HG03196 (cell line): ENCODE measurements around the gene CTPS1.

ENCODE experiments used
- ATAC-seq: cut with Tn5 transposase; IDR thresholded peaks from one replicate; pipeline ENCODE4 v1.9.1; 2021; ENCODE audit not compliant: unreplicated experiment

The CTPS1 gene

DNA sequence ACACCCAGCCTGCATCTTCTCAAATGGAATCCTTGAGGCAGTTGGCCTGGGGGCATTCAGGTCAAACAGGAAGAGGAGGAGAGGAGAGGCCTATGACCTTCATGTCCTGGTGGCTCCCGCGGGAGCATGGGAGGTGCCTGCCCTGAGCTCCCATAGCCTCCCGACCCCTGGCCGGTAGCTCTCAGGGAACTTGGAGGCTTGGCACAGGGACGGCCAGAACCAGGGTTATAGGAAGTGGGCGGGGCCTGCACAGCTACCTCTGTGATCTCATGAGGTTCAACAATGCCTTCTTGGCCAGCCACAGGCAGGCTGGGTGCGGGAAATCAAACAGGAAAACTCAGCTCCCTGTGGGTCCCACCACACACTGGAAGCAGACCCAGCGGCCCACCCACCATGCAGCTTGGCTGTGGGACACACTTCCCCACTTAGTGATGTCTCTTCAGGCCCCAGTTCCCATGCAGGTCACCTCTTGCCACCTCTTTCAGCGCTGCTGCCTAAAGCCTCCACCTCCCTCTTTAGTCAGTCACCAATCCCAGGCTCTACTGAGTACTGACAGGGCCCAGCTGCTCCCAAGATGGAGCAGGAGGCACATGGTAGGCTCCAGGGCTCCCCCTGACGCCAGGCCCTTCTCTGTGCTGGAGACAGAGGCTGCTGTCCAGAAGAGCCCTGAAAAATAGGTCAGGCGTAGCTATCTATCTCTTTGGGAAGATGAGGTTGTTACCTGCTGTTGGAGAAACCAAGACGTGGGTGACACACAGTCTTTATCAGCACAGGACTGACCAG, 42.2 kb downstream of the CTPS1 start, which contains the start of gene SLFNL1:
SLFNL1 (minus strand) TSS at position 200 of the 783 bp plus-strand sequence. CDS start 1,065 bp downstream, outside the sequence.
- no peak for ATAC-seq

DNA sequence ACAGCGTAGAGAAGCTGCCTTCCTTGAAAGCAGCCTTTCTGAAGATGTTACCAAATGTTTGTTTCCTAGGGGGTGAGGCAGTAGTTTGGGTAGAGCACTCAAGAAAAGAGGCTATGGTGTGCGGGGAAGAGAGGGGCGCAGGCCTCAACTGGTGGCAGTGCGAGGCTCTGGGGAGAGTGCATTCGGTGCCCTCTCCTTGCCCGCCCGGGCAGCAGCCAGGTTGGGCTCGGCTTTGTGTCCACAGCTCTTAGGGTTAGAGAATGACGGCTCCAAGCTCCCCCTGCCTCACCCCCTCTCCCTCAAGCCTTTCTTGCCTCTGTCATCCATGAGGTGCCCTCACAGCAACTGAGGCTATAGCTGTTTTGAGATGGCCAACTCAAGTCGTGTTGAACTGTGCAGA, 42.9 kb downstream of the CTPS1 start:
- no peak for ATAC-seq

DNA sequence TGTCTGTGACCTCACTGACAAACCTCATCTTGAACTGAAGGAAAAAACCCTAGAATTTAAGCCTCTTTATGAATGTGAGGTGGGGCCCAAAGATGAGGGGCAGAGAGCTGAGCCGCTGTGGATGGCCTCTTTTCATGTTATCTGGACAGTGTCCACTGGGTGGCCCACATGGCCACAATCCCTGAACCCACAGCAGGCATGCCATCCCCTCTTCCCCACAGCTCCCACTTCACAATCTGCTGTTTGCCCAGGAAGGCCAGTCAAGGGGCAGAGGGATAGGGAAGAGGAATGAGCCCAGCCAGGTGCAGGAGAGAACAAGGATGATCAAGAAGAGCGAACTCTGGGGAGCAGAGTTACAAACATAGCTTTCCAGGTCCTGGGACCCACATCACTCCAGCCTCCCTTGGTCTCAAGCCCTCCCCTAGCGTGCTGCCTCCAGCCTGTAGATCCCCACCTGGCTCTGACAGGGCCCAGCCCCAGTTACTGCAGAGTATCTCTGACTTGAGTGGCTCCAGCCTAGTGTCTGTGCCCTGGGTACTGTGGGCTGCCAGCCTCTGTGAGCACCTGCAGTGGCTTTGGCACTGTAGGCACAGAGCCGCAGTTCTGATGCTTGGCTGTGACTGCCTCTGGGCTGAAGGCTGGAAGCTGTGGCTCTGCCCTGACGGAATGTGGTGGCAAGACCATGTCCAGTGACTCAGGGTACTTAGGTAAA, 43.9 kb downstream of the CTPS1 start:
- no peak for ATAC-seq

DNA sequence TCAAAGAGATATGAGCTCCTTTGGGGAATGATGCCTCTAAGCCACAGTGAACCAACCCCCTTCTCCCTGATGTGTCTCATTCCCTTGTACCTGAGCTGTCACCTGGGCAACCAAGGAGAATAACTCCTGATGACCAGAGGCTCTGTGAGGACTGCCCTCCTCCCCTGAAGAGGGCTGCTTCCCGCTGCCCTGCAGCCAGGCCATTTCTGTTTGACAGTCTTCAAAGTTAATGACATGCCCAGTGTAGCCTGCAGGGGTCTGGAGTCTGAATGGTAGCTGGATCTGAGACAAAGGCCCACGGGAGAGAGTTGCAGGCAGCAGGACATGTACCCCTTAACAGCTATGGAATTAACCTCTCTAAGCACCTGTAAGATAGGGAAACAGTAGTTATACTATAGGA, 45.5 kb downstream of the CTPS1 start:
- no peak for ATAC-seq

DNA sequence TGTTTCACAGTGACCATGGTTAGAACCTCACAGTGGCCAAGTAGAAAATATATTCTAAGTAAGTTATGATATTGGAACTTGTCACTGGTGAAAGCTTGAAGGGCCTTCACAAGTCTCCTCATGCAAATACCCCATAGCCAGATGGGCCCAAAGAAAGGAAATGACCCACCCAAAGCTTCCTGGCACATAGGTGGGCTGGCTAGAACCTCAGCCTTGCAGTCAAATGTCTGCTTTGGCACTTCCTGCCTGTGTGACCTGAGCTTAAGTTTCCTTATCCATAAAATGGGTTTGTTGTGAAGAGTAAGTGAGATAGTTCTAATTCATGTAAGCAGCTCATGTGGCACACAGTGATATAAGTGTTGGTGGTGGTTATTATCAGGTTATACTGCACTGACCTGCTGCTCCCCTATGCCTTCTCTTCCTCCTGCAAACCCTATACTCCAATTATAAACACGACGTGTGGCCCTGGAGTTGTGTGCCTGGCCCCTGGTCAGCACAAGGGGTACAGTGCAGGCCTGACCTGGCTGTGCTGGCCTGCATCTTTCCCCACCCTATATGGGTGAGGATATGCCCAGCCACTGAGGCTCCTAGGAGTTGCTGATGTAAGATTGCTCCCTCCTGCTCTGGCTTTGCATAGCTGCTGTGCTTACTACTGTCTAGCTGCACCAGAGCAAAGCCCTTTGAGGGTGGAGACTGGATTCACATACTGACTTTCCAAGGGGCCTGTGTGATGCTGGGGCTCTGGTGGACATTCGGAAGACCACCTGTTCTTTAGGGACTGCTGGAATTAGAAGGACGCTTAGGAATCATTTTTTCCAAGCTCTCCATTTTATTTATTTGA, 46.7 kb downstream of the CTPS1 start:
- no peak for ATAC-seq

DNA sequence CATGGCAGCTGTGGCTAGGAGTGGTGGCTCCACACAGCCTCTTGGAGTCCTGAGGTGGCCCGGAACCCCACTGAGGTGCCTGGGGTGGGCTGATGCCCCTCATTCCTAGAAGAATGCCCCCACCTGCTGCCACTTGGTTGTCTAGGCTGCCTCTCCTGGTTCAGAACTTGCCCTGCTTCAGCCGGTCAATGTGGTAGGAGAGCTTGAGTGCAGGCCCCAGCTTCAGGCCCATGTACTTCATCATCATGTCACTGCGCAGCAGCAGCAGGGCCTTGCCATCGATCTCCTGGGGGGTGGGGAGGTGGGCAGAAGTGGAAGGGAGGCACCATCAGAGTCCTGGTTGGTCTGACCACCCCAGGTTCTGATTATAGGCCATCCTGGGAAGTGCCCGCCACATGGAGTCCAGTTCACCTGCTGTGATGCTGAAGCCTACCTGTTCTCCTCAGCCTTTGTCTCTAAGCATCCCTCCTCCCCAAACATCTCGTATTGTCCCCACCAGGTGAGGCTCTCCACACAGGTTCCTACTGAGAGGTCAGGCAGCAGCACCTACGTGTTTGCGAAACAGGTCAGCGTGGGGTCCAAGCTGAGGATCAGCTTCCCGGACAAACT, 48.6 kb downstream of the CTPS1 start:
- no peak for ATAC-seq

DNA sequence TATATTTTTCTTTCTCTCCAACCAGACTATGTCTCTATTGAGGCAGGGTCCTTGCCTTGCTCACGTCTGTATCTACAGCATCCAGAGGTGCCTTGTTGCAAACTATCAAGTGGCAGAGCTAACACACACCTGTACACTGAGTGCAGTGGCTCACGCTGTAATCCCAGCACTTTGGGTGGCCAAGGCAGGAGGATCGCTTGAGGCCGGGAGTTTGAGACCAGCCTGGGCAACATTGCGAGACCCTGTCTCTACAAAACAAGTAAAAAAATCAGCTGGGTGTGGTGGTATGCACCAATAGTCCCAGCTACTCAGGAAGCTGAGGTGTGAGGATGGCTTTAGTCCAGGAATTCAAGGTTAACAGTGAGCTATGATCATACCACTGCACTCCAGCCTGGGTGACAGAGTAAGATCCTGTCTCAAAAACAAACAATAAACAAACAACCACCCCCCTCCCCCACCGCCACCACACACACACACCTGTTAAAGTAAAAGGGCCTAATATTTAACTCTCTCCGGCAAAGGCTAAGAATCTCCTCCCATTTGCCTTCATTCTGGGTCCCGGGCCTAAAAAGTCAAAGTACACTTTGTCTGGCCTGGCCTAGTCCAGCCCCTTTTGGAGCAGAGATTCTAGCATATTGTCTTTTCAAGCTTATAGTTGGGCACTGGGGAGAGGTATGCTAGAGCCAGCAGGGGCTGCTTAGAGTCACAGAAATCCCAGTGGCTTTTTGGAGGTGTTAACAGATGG, 51.5 kb downstream of the CTPS1 start:
- ATAC-seq: no peak

DNA sequence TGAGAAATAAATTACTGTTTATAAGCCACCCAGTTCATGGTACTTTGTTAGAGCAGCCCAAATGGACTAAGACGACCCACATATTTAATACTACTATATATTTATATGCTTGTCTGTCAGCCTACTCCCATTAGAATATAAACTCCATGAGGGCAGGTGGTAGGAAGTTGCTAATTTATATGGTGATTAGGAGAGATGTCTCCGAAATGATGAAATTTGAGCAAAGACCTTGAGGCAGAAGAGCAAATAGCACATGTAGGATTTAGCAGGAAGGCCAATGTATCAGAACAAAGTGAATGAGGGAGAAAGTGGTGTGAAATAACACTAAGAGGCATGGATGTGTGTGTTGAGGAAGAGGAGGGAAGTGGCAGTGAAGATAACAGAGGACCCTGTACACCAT, 52.7 kb downstream of the CTPS1 start:
- no peak for ATAC-seq

DNA sequence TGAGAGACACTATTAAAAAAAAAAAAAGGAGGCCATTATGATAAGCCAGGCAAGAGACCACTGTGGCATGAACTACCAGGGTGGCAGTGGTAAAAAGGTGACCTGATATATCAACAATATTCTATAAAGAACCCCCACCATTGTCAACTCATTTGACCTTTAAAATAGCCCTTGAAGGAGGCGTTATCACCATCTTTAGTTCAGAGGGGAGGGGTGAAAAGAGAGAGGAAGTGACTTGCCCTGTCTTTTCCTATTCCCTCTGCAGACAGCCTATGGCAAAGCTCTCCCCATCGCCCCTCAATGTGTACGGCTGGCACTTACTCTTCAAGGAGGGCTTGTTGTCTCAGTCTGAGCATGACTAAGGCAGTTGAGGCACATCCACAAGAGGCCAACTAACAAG, 53.8 kb downstream of the CTPS1 start:
- no peak for ATAC-seq

DNA sequence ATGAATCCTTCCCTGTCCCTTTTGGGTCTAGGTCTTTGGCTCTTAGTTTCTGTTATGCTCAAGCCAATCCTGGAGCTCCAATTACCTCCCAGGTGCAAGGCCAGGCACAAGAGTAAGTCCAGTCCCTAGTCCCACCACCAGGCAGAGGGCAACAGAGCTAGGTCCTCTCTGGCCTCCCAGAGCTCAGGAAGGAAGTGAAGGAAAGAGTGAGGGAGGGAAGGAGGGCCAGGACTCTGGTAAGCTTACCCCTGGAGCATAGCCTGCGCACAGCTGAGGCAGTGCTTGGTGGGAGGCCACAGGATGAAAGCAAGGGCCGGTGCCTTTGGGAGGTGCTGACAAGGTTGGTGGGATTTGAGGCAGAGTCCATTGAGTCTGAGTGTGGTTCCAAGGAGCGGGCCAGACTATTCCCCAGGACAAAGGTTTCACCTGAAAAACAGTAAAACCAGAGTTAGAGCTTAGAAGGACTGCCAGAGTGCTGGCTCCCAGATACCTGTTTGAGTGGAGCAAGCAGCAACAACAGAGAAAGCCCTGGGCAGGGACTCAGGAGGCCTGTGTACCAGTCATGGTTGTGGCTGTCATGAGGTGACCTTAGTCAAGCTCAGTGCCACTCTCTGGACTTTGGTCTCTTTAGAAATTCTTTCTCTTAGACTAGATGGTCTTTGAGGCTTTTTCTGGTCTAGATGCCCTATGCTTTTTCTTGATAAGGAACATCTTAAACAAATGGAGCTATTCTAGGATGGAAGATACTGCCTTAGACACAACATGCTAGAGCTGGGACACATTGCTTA, 57.8 kb downstream of the CTPS1 start:
- ATAC-seq: no peak

DNA sequence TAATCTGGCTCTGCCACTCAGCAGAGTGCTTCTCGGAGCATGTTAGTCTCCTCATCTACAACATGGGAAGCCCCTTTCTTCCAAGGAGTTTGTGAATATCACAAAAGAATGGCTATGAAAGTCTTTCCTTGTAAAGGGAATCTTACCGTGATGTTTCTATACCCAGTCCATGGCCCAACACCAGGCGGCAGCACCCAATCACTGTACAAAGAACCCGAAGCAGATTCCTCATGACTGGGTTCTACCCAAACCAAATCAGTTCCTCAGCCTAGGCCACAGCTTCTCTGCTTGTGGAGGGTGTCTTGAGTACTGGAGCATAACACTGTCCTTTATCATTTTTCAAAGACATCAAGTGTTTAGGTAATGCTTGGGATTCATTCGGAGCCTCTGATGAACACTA, 58.6 kb downstream of the CTPS1 start:
- no peak for ATAC-seq

DNA sequence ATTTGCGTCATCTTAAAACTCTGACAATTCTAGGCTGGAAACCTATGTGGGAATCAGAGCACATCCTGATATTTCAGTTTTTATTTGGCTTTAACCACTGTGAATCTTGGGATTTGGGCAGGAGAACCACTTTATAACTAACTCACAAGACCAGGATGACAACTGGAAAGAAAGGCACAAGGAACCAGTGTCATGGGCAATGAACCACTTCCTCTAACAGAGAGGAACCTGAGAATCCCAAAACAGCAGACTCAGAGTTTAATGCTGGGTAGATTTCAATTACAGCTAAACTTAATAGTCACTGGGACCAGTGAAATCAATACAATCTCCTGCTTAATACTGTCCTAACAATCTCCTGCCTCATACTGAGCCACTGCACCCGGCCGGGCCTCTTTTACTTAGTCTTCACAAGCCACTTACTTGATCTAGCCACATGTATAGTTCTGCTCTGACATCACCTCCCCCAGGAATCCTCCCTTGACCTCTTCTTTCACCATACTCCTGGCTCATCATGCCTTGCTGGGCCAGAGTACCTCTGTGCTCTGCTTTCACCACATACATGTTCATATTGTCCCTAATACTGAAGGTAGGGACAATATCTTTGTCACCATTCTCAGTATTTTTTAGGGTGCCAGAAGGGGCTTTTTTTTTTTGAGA, 62.2 kb downstream of the CTPS1 start:
- ATAC-seq: no peak

DNA sequence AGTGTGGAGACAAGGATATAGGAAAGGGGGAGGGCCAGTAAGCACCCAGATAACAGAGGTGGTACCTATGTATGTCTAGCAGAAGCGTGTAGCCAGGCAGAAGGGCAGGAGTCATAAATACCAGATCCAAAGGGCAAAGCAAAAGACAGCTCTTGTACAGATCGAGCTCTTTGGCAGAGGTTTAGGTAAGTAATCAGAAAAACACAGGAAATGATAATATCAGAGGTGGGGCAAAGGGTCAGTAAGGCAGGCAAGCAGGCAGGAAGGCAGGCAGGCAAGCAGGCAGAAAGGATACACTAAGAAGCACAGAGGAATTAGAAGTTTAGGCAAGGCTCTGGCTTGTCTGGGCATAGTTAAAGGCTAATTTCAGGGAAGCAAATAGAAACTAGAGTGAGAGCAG, 64.7 kb downstream of the CTPS1 start:
- ATAC-seq: no peak

DNA sequence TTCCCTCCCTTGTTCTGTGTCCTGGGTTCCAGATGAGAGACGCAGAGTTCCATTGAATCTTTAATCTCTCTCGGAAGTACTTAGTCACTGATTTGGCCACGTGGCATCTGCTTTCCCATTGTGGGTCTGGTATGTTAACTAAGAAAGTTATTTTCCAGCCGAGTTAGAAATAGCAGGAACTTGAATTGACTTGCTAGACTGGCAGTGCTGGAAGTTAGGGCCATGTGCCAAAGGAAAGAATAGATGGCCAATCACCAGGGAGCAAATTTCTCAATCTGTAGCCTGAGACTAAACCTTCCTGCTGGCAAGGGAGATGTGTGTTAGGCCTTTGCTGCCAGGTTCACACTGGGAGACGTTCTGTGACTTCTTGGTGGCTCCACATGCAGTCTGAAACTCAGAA, 66.2 kb downstream of the CTPS1 start:
- no peak for ATAC-seq

DNA sequence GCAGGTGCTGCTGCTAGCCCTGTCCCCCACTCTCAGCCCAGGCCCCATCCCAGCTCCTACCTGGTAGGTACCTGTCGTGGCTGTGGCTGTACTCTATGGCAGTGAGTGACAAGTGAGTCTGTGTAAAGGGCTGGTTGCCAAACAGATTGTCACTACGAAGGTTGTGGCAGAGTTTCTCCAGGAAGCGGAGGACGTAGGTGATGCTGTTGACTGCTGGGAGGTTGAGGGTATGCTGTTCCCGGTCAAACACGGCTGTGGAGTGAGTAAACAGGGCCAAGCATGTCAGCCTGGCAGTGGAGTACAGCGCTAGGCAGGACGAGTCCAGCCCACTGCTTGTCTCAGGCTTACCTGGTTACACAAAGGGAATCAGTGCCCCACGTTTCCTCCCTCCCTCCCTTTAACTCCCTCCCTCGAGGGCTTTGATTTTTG, 66.9 kb downstream of the CTPS1 start:
- ATAC-seq: no peak

DNA sequence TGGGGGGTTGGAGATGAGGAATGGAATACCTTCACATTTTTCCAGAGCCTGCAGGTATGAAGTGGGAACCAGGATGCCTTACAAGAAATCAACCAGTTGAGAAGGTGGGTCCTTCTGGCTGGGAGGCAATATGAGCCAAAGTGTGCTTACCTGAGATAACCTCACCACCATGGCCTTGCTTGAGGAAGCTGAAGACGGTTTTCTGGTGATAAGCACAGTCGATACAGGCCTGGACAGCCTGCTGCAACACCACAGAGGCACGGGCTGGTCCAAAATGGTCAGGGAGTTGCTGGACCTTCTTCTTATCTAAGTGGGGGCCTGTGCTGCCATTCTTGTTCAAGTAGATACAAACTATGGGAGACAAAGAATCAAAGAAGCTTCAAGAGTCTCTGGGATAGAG, 69.0 kb downstream of the CTPS1 start:
- ATAC-seq: no peak

DNA sequence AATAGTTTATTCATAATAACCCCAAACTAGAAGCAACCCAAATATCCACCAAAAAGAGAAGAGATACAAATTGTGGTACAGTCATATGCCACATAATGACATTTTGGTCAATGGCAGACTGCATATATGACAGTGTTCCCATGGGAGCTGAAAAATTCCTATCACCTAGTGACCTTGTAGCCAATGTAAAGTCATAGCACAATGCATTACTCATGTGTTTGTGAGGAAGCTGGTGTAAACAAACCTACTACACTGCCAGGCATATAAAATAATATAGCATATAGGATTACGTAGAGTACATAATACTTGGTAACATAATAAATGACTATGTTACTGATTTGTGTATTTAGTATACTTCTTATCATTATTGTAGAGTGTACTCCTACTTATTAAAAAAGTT, 71.5 kb downstream of the CTPS1 start:
- ATAC-seq: no peak

DNA sequence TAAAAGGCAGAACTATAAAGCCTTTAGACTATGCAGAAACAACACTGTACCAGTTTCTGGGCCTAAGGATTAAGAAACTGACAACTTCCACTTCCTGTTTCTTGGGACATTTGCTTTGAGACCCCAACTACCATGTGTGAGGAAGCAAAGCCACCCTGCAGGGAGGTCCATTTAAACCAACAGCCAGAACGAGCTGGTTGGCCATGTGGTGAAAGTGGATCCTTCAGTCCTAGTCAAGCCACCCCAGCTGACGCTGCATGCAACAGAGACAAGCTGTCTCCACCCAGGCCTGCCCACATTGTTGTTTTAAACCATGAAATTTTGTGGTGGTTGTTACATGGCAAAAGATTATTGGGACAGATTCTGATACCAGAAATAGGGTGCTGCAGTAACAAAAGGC, 73.8 kb downstream of the CTPS1 start:
- no peak for ATAC-seq

DNA sequence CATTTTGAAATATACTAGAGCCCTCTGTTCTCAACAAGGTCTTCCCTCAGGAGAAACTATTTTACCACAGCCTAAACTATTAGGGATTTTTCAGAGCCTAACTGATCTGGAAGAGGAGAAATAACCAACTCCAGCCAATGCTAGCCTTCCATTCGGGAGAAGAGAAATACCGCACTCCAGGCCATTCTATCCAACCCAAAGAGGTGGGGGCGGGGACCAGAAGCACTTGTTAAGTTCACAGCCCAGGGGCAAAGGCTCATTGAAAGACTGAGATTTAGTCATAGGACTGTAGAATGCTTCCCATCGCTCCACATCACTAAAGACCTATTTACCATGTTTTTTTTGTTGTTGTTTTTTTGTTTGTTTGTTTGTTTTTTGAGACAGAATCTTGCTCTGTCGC, 77.4 kb downstream of the CTPS1 start:
- ATAC-seq: no peak
